ENCODE data around the gene IGFBP7.
A peak's percentile ranks its signal among the peaks of the same experiment; 100 is the strongest.

Gene IGFBP7

DNA sequence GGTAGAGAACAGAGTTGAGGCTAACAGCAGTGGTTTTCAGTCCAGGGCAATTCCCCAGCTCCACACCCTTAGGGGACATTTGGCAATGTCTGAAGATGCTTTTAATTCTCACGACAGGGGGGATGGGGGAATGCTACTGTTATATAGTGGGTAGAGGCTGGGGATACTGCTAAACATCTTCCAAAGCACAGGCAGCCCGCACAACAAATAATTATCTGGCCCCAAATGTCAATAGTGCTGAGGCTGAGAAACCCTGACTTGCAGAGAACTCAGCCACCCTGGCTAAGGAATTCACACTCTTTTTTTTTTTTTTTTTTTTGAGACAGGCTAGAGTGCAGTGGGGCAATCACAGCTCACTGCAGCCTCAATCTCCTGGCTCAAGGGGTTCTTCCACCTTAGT lies 70.8 kb downstream of the IGFBP7 start:
- H3K4me3 ChIP-seq (replicated peaks; ENCODE audit: low read depth, low read length) = no peak overlapping the region
- no peak for DNase-seq (ENCODE audit: low read depth)
- TF ChIP-seq, protein P1, sequence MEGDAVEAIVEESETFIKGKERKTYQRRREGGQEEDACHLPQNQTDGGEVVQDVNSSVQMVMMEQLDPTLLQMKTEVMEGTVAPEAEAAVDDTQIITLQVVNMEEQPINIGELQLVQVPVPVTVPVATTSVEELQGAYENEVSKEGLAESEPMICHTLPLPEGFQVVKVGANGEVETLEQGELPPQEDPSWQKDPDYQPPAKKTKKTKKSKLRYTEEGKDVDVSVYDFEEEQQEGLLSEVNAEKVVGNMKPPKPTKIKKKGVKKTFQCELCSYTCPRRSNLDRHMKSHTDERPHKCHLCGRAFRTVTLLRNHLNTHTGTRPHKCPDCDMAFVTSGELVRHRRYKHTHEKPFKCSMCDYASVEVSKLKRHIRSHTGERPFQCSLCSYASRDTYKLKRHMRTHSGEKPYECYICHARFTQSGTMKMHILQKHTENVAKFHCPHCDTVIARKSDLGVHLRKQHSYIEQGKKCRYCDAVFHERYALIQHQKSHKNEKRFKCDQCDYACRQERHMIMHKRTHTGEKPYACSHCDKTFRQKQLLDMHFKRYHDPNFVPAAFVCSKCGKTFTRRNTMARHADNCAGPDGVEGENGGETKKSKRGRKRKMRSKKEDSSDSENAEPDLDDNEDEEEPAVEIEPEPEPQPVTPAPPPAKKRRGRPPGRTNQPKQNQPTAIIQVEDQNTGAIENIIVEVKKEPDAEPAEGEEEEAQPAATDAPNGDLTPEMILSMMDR (IDR thresholded peaks at IDR 0.05; ENCODE audit: low read length, missing control alignments) = no peak

DNA sequence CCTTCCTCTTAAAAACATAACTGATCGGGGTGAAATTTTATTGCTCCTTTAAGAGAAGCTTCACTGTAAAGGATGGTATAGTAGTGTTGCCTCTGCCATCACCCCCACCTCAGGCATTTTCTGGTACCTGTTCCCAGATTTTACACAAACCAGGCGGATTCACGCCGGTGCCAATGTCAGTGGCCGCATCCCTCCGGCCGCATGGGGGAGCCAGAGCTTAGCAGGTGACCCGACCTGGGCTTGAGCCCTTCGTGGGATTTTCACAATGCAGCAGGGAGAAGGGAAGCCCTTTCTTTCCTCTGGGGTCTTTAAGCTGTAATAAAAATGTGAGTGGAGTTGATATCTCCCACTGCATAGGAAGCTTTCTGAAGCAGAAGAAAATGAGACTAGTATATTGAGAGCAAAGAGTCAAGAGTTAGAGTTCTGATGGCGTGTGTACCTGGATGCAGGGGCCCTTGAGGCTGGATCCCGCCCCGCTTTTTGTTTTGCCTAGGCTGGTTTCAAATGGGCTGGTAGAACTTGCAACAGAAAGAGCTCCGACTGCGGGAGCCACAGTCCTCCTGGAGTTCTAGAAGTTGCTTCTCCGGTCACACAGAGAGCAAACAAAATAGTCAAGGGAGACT lies 72.1 kb downstream of the IGFBP7 start:
- no peak overlapping the region for H3K4me3 ChIP-seq (replicated peaks; ENCODE audit: low read depth, low read length)
- DNase-seq (ENCODE audit: low read depth) = peak; percentile 68
- TF ChIP-seq, protein P1 (IDR thresholded peaks at IDR 0.05; ENCODE audit: low read length, missing control alignments) = peak; percentile 90

DNA sequence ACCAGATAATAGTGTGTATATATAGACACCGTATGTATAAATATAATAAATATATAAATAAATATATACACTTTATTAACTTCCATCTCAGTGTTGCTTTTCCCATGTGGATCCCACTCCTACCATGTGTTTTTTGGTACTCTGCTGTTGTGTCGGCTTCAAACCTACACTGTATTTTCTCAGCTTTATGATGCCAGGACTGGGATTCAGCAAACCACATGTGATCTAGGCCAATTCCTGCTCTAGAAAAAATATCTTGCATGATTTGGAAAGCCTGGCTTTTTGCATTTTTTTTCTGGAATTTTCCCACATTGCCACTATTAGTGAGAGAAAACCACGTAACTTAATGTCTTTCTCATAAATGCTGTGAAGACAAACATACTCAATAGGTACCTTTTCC lies 75.7 kb downstream of the IGFBP7 start:
- DNase-seq (ENCODE audit: low read depth) = no peak
- no peak overlapping the region for H3K4me3 ChIP-seq (replicated peaks; ENCODE audit: low read depth, low read length)
- TF ChIP-seq, protein P1 (IDR thresholded peaks at IDR 0.05; ENCODE audit: low read length, missing control alignments) = no peak

DNA sequence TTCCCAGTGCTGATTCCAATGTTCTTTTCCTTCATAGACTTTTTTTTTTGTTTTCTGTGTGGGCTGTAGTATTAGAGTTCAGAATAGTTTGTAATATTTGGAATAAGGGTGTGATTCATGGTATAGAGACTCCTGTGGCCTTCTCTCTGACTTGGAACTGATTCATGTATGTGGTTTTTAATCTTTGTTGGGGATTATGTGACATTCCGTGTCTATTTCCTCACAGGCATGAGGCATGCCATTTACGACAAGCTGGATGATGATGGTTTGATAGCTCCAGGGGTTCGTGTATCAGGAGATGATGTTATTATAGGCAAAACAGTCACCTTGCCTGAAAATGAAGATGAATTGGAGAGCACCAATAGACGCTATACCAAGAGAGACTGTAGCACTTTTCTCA lies 87.1 kb downstream of the IGFBP7 start:
- peak; percentile 86 for DNase-seq (ENCODE audit: low read depth)
- TF ChIP-seq, protein P1 (IDR thresholded peaks at IDR 0.05; ENCODE audit: low read length, missing control alignments) = no peak
- no peak overlapping the region for H3K4me3 ChIP-seq (replicated peaks; ENCODE audit: low read depth, low read length)

DNA sequence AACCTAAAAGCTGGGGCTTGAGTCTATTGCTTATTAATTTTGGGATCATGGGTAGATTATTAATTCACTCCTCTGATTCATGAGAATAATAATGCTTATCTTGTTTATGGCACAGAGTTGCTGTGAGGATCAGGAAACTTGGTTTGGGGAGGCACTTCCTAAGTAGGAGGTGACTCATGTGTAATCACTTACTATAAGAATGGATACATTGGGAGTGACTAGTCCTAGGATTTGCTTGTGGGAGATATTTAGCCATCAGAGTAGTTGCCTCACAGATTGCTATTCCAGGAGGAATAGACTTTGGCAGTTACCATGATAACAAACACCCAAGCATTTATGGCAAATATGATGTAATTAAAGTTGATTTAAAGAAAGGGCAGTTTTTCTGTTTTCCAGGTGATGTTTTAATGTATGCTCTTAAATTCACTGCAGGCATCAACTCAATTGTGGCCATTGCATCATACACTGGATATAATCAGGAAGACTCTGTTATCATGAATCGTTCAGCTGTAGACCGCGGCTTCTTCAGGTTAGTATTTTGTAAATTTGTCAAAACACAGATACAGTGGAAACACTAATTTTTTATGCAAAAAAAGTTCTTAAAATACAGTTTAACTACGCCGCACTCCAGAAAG lies 89.6 kb downstream of the IGFBP7 start:
- H3K4me3 ChIP-seq (replicated peaks; ENCODE audit: low read depth, low read length) = no peak overlapping the region
- TF ChIP-seq, protein P1 (IDR thresholded peaks at IDR 0.05; ENCODE audit: low read length, missing control alignments) = no peak
- peak; percentile 94 for DNase-seq (ENCODE audit: low read depth)

DNA sequence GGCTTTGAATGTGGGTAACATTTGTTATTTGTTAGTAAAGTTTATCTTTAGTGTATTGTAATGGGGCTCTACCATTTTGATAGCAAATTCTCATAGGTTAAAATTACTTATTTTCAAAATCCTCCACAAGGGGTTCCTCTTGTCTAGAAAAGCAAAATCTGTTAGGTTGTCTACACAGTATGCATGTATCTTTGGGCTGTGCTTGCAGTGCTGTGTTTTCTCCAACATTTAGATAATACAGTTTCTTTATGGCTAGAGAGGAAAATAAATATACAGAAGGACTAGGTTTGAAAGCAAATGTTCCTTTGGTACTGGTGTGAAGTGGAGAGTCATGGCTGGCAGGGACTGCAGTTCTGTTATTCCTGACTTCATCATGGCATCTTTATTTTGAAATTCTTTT lies 91.2 kb downstream of the IGFBP7 start:
- TF ChIP-seq, protein P1 (IDR thresholded peaks at IDR 0.05; ENCODE audit: low read length, missing control alignments) = peak; percentile 23
- peak; percentile 49 for DNase-seq (ENCODE audit: low read depth)
- no peak overlapping the region for H3K4me3 ChIP-seq (replicated peaks; ENCODE audit: low read depth, low read length)

All from fibroblast of pulmonary artery (primary cell).